GM19324 (cell line): ENCODE measurements around the gene RBMS1.
A peak's percentile ranks its signal among the peaks of the same experiment; 100 is the strongest.
"Not testable (repeated sequence)": the region's sequence is repeated elsewhere in the genome, so short reads cannot be mapped to it uniquely, and the experiment has no call there.

ENCODE experiments used
- ATAC-seq: cut with Tn5 transposase; IDR thresholded peaks from one replicate; pipeline ENCODE4 v1.9.1; 2021; ENCODE audit warnings: mild to moderate bottlenecking, moderate library complexity; ENCODE audit not compliant: unreplicated experiment, low FRiP score

RBMS1 gene

GRCh38 chr2:160439038-160439437 is 54.6 kb downstream of the RBMS1 start:
- ATAC-seq: not testable (repeated sequence)

GRCh38 chr2:160437273-160437672 is 56.3 kb downstream of the RBMS1 start:
- ATAC-seq: no peak

- ATAC-seq: no peak
These were observed 59.2 kb downstream of the RBMS1 start for GRCh38 chr2:160434254-160434948.

- ATAC-seq: no peak
These were observed 60.0 kb downstream of the RBMS1 start for GRCh38 chr2:160433466-160434140.

GRCh38 chr2:160432633-160433032 is 61.0 kb downstream of the RBMS1 start:
- no peak for ATAC-seq

GRCh38 chr2:160431441-160431840 is 62.2 kb downstream of the RBMS1 start:
- no peak for ATAC-seq

GRCh38 chr2:160430001-160430344 is 63.6 kb downstream of the RBMS1 start:
- ATAC-seq: no peak

GRCh38 chr2:160429248-160430000 is 64.2 kb downstream of the RBMS1 start:
- no peak for ATAC-seq

GRCh38 chr2:160428405-160428763 is 65.2 kb downstream of the RBMS1 start:
- ATAC-seq: no peak

- peak; percentile 50 for ATAC-seq
These were observed 65.8 kb downstream of the RBMS1 start for GRCh38 chr2:160427629-160428404.

- ATAC-seq: no peak
These were observed 67.0 kb downstream of the RBMS1 start for GRCh38 chr2:160426604-160427003.

- no peak for ATAC-seq
These were observed 68.0 kb downstream of the RBMS1 start for GRCh38 chr2:160425434-160426151.

GRCh38 chr2:160423126-160423525 is 70.5 kb downstream of the RBMS1 start:
- ATAC-seq: no peak

GRCh38 chr2:160421646-160422501 is 71.7 kb downstream of the RBMS1 start:
- ATAC-seq: not testable (repeated sequence)

- ATAC-seq: no peak
These were observed 72.9 kb downstream of the RBMS1 start for GRCh38 chr2:160420711-160421110.

GRCh38 chr2:160419776-160420505 is 73.7 kb downstream of the RBMS1 start:
- ATAC-seq: no peak

GRCh38 chr2:160418853-160419252 is 74.8 kb downstream of the RBMS1 start:
- no peak for ATAC-seq

GRCh38 chr2:160418398-160418765 is 75.2 kb downstream of the RBMS1 start:
- ATAC-seq: no peak
